HL-60 (cell line): ENCODE measurements around the gene COX20.

ENCODE experiments used
- DNase-seq, 2 experiments: peaks; one replicate each; pipeline ENCODE4 v3.0.0-alpha.2; 2010 to 2020; ENCODE audit warnings: low read depth in 1 of 2, low spot score in 1 of 2
- H3K27ac ChIP-seq: fragments of 250-450 bp; sonication (Bioruptor Pico); replicated peaks from 2 replicates; pipeline ENCODE4 v1.5.1; 2020; ENCODE audit warnings: mild to moderate bottlenecking, moderate library complexity
- H3K27me3 ChIP-seq: fragments of 250-450 bp; sonication (Bioruptor Pico); 2 replicates; pipeline ENCODE4 v1.5.1; 2021; ENCODE audit warnings: mild to moderate bottlenecking, moderate library complexity; ENCODE audit not compliant: insufficient read depth, poor library complexity, severe bottlenecking
- H3K4me3 ChIP-seq: replicated peaks from 2 replicates; pipeline ENCODE4 v1.5.1; 2011; ENCODE audit warnings: mild to moderate bottlenecking, control low read depth, low read length; ENCODE audit not compliant: insufficient read depth
- CTCF ChIP-seq: IDR thresholded peaks from one replicate; pipeline ENCODE4 v1.5.1; 2011; ENCODE audit warnings: low read length, control low read depth, inconsistent platforms; ENCODE audit not compliant: insufficient read depth
- GABPA ChIP-seq: IDR thresholded peaks from 2 replicates; pipeline ENCODE4 v1.6.1; 2012; ENCODE audit warnings: low read depth
- POLR2AphosphoS5 ChIP-seq: IDR thresholded peaks from 2 replicates; pipeline ENCODE4 v1.6.1; 2012; ENCODE audit warnings: low read depth
- REST ChIP-seq: IDR thresholded peaks from 2 replicates; pipeline ENCODE4 v1.6.1; 2012; ENCODE audit warnings: low read depth; ENCODE audit not compliant: insufficient replicate concordance
- SPI1 ChIP-seq: IDR thresholded peaks from 2 replicates; pipeline ENCODE4 v1.6.1; 2012; ENCODE audit warnings: low read depth, mild to moderate bottlenecking, borderline replicate concordance

Gene COX20

GRCh38 chr1:244815600-244816099 is 19.8 kb upstream of the COX20 start:
- TF ChIP-seq REST (no peak), POLR2AphosphoS5 (peak; percentile 70; the same call in 1 of the 2 replicates), SPI1 (peak; percentile 61; the same call in 1 of the 2 replicates)
- Histone ChIP-seq H3K27ac (peak overlapping the region; percentile 84), H3K27me3 (no peaks in the 10 kb centered on the region), H3K4me3 (peak overlapping the region; percentile 39)
- DNase-seq: peak in 1 of 2 experiments; percentile 85

GRCh38 chr1:244817415-244817894 is 18.0 kb upstream of the COX20 start:
- no peak overlapping the region for H3K27ac ChIP-seq
- no peak for TF ChIP-seq POLR2AphosphoS5
- TF ChIP-seq CTCF: no peak
- TF ChIP-seq SPI1: no peak
- no peak for TF ChIP-seq GABPA
- no peak for TF ChIP-seq REST
- H3K4me3 ChIP-seq: no peak overlapping the region
- H3K27me3 ChIP-seq: no peaks in the 10 kb centered on the region
- DNase-seq: no peak

DNA sequence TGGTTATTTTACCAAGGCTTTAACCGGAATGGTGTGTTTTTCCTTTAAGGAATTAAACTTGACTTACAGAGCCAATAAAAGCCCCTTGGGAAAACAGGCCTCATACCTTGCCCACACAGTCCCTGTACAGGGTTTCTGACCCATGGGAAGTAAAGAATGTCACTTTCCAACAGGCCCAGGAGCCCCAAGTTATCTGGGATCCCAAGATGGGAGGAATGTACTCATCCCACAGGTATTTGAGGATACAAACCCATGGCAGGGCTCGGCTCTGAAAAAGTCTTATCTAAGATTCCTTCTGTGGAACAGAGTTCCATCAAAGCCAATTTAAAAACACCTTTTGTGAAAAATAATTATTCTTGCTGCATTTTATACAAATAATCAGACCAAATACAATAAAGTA is 15.3 kb upstream of the COX20 start:
- Histone ChIP-seq H3K27me3 (no peaks in the 10 kb centered on the region), H3K27ac (no peak overlapping the region), H3K4me3 (no peak overlapping the region)
- TF ChIP-seq SPI1: no peak
- no peak for TF ChIP-seq GABPA
- no peak for TF ChIP-seq CTCF
- no peak for DNase-seq

- no peak overlapping the region for H3K27ac ChIP-seq
- no peak overlapping the region for H3K4me3 ChIP-seq
- DNase-seq: no peak
- no peak for TF ChIP-seq POLR2AphosphoS5
- no peak for TF ChIP-seq GABPA
- TF ChIP-seq SPI1: no peak
- no peak for TF ChIP-seq CTCF
- TF ChIP-seq REST: no peak
- no peaks in the 10 kb centered on the region for H3K27me3 ChIP-seq
These were observed 14.3 kb upstream of the COX20 start for GRCh38 chr1:244821134-244821533.
